GM12891 (cell line): ENCODE results near the gene OR13C8.

Experiments used
- PAX5 ChIP-seq: IDR thresholded peaks from 2 replicates; pipeline ENCODE4 v1.6.1; 2011; ENCODE audit warnings: low read length, moderate library complexity, mild to moderate bottlenecking; ENCODE audit not compliant: insufficient read depth, severe bottlenecking
- POLR2A ChIP-seq: IDR thresholded peaks from 2 replicates; pipeline ENCODE4 v1.6.1; 2011; ENCODE audit warnings: low read depth, low read length, control low read depth
- POLR2AphosphoS5 ChIP-seq: IDR thresholded peaks from 2 replicates; pipeline ENCODE4 v1.6.1; 2011; ENCODE audit warnings: low read depth, low read length, control low read depth
- POU2F2 ChIP-seq: IDR thresholded peaks from 2 replicates; pipeline ENCODE4 v1.6.1; 2011; ENCODE audit warnings: low read depth, mild to moderate bottlenecking, control low read depth, low read length, moderate library complexity
- SPI1 ChIP-seq: IDR thresholded peaks from 2 replicates; pipeline ENCODE4 v1.6.1; 2011; ENCODE audit warnings: low read depth, low read length, control low read depth
- TAF1 ChIP-seq: IDR thresholded peaks from 2 replicates; pipeline ENCODE4 v1.6.1; 2011; ENCODE audit warnings: low read depth, low read length, control low read depth

- TF ChIP-seq POLR2AphosphoS5 (no peak), POLR2A (no peak), SPI1 (no peak), TAF1 (no peak), POU2F2 (no peak), PAX5 (no peak)
Observed at GRCh38 chr9:104580562-104580961, 11.6 kb downstream of the OR13C8 start.
